Measurements from ENCODE around the gene GPR137.

- TF ChIP-seq CTCF (IDR thresholded peaks at IDR 0.05) (no peak), POLR2A (IDR thresholded peaks at IDR 0.05) (no peak)
Observed at GRCh38 chr11:64262271-64263002, 23.2 kb upstream of the GPR137 start.

Data from thyroid gland (tissue), 4 donors.